ENCODE results near the gene ST6GALNAC5.
"Not testable (repeated sequence)": the region's sequence is repeated elsewhere in the genome, so short reads cannot be mapped to it uniquely, and the experiment has no call there.

ST6GALNAC5 gene

DNA sequence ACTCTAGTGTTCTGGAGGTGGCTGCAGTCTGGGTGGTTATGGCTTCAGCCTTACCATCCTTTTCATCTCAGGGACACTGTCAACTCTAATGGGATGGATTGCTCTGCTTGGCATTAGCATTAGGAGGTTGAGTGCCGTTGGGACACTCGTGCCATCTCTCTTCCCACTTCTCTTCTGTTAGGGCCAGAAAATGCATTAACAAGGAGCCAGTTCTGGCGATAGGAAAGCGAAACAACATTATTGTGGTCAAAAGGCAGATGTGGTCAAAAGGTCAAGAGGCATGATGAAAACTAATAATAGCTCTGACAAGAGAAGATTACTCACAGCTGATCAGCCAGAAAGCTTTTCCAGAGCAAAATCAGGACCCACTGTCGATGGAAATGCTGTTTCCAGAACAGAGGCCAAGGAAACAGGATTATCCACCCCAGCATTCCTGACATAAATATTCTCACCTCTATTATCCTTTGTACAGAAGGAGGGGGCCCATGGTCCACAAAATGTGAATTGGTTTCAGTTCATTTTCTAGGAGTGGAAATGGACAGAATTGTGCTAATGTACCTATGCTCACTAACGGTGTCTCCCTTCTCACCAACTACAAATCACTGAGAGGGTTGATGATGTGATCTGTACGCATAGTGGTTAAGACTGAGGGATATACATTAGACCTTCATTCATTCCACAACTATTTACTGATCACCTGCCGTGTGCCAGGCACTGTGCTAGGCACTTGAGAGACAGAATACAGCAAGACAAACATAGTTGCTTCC, 72.0 kb downstream of the ST6GALNAC5 start:
- DNase-seq: peak; percentile 22

DNA sequence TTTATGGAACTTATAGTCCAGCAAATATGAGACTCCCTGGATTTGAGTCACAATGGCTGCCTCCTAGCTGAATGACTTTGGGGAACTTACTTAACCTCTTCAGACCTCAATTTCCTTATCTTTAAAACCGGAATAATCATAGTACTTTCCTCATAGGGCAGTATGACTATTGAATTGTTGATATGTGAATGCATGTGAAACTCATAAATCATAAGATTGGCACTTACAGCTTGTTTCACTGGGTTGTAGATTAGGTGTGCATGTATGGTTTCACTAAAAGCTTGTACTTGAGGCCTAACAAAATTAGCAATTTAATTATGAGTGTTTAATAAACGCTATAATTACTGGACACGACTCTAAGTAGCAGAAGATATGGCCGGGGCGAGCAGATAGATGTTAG, 72.5 kb downstream of the ST6GALNAC5 start:
- DNase-seq: no peak

DNA sequence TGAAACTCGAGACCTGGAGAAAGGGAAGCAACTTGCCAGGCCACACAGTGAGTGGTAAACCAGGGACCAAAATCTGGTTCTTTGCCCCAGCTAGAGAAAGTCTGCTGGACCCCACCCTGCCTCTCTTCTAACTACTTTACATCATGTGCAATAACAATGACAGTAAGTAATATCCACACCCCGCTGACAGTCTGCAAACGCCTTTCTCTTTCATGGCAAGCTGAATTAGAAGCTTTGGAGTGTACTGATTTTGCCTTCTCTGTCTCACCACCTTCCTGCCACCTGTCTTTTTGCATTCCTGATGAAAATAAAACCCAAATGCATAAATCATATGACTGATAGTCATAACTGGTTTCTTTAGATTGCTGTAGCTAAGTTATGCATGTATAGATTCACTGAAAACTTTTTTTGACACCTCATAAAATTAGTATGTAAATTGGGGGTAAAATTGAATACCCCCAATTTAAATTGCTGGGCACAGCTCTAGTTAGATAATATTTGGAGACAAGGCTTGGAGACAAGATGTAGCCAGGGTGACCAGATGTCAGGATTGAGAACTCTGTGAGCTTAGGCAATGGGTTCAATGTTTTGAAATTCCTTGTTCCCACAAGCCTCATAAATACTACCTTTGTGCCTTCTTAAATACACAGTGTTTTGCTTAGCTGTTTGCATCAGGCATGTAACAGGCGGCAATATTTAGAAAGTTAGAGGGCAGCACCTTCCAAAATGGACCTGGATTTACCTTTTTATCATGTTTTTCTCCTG, 73.5 kb downstream of the ST6GALNAC5 start:
- DNase-seq: no peak

DNA sequence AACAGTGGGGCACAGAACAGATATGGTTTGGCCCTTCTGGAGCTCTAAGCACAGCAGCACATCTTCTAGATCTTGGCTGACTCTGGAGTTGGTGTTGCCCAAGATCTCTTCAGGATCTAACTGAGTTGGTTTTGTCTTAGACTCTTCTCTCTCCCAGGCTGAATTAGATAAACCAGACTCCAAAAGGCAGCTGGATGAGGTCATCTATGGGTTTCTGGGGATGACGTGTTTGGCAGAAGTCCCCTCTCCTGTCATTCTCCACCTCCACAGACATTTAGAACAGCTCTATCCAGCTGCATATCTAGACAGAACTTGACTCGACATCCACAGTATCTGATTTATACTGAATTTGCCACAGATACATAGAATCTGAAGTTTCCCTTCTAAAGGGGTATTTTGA, 75.3 kb downstream of the ST6GALNAC5 start:
- DNase-seq: no peak

DNA sequence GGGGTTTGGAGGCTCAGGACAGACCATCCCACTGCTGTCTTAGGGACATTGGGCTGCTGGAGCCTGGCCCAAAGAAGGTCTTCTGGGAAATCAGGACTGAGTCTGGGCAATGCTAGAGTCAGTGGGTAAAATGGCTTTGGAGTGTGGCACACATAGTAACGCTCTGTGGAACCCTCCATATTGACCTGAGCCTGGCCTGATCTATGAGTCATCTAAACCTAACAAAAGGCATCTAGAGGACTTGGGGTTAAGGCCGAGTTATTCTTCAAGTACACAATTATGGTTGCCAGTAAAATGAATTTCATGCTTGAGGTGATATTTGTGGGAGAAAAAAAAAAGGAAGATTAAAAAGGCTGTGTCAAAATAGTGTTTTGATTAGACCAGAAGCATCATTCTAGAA, 77.7 kb downstream of the ST6GALNAC5 start:
- DNase-seq: peak; percentile 11

DNA sequence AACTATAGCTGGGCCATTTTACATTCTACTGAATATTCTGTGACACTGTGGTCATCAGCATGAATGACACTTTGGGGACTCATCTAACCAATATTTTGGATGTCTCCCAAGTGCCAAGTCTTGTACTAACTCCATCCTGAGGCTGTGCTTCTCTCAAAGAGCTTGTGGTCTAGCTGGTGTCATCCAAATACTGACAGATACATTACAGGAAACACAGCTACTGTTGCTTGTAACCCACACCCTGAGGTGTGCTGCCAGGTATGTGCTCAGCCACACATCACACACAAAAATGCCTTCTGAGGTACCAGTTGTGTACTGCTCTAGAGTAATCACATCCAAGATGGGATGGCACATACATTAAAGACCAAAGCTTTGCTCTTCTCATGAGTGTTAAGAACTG, 81.6 kb downstream of the ST6GALNAC5 start:
- DNase-seq: no peak

DNA sequence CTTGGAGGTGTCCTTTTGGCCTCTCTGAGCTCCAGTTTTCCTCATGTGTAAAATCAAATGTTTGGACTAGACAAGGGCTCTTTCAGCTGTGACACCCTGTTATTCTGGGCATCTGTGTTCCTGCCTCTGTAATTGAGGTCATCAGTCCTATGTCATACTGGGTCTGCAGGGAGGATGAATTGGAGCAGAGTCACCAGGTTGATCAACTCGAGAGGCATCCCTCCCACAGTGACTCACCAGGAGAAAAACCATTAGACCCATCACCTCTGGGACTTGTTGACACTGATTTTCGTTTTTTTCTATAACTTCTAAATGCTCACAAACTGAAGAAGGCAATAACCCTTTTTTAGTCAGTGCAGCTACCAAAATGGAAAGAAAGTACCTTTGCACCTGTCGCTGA, 82.2 kb downstream of the ST6GALNAC5 start:
- DNase-seq: peak; percentile 71

DNA sequence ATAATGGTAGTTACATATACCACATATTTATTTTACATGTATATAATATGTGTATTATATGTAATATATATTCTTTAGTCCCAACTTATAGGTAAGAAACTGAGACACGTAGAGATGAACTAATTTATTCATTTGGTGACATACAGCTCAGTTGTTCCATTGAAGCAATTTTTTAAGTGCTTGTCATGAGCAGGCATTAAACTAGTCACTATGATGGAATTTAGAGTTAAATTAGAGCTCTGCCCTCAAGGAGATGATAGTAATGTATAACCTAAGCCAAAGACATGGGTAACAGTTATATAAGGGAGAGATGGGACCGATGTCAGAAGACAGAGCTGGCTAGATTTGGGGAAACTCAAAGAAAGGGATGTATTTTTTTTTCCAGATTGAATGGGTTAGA, 83.0 kb downstream of the ST6GALNAC5 start:
- DNase-seq: peak; percentile 3

DNA sequence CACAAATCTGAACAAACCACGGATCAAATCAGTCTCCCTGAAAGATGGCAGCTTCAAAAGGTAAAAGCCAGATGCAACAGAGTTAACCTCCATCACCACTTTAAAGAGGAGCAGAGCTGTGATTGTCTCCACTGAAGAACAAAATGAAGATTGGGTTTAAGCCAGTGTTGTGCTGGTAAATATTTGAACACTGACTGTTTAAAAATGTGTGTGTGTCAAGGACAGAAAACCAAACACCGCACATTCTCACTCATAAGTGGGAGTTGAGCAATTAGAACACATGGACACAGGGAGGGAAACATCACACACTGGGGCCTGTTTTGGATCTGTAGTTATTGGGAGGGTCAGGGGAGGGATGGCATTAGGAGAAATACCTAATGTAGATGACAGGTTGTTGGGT, 83.9 kb downstream of the ST6GALNAC5 start:
- DNase-seq: no peak

DNA sequence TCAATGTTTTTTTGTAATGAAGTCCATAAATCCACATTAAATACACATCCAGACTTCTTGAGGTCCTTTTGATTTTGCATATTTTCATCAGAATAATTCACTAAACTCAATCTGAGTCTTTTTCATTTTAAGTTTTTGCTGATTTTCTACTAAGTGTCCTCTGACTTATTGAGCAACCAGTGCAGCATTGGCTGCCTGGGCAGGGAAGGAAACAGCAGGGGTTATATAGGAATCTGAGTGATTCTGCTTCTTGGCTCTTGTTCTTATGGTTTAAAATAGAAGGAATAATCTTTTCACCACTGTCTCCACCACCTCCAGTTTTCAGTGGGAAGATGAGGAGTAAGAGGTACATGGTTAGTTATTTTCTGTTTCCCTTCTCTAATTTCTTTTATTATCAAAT, 88.4 kb downstream of the ST6GALNAC5 start:
- no peak for DNase-seq

DNA sequence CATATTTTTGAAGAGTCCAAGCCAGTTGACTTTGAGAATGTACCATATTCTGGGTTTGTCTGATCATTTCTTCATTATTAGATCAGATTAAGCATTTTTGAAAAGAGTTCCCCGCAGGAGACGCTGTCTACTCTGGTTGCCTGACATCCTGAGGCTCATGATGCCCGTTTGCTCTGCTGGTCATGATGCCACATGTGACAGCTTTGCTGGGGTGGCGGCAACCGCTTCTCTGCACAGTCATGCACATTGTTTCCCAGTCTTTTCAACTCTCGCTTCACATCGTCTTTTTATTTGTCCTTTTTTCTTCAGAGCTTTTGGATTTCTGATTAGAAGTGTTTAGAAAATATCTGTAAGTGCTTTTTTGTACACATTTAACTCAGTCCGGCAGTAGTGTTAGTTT, 90.7 kb downstream of the ST6GALNAC5 start:
- no peak for DNase-seq

DNA sequence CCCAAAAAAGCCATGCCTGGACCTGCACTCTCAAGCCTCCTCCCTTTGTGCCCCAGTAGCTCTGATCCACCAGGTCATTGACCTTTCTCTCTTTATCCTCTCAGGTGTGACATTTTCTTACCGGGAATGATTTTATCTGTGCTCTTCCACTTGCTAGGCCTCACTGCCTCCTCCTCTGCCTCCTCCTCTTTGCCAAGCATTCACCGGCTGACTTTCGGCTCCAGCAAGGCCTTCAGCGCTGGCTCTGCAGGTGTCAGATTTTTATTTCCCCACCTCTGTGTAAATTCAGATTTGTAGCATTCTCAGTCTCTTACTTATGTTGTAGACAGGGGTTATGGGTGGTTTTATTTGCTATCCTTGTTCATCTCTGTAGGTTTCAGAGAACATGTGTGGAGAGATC, 91.5 kb downstream of the ST6GALNAC5 start:
- no peak for DNase-seq

DNA sequence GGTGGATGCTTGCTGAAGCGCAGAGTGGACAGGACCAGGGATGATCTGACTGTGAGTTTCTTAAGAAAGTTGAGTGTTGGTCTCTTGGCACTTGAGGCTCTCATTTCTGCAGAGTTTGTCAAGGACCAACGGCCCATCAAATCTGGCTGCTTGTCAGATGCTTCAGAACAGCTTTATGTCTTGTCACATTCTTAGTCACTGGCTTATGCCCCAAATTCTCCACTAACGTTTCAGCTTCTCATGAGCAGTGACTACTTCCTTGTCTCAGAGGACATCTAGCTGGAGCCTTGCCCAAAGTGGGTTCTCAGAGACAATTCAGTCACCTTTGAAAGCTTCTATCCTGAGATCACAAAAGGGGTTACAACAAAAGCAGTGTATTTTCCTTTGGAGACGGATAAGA, 92.3 kb downstream of the ST6GALNAC5 start:
- DNase-seq: no peak

DNA sequence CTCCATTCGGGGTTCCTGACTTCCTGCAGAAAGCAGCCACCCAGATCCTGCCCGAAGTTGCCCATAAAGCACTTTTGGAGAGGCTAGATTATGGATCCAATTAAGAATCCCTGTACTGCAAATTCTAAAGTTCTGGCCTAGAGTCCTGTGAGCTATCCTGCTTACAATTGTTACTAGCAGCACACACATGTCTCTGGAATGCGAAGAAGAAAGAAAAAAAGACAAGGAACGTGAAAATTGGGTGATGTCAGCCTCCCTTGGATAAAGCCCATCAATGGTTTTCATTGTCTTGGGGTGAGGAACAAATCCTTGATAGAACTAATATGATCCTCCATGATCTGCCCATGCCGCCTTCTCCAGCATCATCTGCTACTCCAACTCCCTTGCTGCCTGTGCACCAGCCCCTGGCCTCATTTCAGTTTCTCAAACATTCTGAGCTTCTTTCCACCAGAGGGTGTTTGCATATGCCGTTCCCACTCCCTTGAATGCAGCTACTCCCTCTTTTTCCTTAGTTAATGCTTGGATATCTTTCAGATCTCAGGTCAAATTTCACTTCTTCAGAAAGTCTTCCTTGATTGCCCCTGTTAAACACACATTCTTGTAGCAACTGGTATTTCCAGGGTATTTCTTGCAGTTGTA, 94.0 kb downstream of the ST6GALNAC5 start:
- DNase-seq: no peak

DNA sequence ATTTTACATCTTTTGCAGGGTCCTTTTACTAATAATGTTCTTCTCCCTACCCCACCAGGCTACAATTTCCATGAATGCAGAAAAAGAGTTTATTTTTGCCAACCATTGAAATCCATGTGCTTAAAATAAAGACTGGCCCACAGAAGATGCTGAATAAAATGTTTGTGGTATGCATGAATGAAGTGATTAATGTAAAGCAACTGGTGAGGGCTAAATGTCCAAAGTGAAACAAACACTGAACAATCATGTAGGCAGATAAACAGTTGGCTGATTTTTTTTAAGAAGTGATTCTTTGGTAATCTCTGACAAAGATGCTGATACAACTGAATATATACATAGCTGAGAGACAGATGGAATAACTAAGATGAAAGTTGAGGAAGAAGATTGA, 94.5 kb downstream of the ST6GALNAC5 start:
- DNase-seq: no peak

DNA sequence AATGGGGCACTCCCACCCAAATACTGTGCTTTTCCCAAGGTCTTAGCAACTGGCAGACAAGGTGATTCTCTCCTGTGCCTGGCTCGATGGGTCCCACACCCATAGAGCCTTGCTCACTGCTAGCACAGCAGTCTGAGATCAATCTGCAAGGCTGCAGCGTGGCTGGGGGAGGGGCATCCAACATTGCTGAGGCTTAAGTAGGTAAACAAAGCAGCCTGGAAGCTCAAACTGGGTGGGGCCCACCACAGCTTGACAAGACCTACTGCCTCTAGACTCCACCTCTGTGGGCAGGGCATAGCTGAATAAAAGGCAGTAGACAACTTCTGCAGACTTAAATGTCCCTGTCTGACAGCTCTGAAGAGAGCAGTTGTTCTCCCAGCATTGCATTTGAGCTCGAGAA, 114.0 kb downstream of the ST6GALNAC5 start:
- DNase-seq: not testable (repeated sequence)

DNA sequence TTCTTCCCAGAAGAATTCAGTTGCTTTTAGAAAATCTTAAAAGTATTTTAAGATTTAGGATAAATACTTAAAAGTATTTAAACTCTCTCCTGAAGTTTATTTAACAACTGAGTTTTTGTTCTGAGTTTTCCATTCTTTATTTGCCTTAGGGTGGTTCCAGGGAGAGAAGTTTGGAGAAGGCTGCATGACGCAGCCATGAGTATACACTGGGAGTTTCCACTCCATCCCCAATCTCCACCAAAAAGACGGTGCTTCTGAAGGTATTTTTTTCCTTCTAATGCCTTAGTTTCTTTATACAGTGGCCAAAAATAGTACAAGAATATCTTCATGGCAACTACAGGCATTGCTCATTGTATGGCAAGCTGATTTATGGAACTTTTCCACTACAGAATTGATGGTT, 122.7 kb downstream of the ST6GALNAC5 start:
- no peak for DNase-seq

DNA sequence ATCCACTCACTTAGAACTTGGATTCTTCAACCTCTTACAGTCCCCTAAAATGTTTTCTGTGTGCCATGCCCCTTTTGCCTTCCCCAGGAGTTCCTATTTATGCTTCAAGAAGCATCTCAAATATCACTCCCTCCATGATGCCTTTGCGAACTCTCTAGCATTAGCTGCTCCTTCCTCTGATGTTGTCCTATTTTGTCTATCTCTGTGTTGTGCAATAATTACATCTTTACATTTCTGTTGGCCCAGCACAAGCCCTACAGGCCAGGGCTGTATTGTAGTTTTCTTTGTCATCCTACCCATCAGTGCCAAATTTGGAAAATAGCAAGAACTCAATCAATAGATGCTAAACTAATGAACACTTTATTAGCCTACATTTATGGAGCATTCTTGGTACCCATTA, 125.8 kb downstream of the ST6GALNAC5 start:
- no peak for DNase-seq

DNA sequence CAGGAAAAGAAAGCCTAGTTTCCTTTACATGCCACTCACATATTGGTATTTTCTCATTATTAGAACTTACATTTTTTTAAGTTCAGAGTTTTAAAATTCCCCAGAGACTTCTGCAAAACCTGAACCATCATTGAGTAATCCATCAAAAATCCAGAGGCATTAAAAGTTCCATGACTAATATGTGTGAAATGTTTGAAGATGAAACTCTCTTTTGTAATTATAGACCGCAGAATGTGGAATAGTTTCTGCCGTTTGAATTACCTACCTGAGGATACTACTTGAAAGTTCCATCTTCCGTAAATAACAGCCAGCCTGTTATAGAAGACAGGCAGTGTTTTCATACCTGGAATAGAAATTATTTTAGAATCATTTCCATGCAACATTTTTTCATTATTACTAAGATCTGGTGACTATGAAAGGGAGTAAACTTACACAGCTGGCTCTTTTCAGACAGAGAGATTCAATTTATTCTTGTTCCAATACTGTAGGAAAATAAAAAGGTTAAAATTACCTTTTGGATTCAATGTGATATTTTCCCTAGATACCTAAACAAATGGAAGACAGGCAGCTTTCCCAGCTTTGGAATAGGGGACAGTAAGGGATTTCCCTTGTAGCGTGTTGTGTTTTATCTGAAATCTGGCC, 131.4 kb downstream of the ST6GALNAC5 start:
- DNase-seq: peak; percentile 81

DNA sequence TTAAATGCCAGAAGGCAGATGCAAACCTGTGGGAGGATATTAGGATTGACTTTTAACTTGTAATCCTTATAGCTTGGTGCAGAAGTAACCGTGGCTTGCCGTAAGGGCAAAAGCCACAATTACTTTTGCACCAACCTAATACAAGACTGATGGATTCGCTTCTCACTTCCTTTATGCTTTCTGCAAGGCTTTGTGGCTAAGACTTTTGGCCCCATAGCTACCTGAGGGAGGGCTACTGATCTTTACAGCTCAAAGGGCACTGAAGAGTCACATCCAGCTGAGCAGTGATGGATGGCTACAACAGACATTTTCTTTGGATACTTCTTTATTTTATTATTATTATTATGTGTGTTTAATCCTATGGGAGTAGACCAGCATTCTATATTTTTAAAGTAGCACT, 140.4 kb downstream of the ST6GALNAC5 start:
- DNase-seq: no peak

DNA sequence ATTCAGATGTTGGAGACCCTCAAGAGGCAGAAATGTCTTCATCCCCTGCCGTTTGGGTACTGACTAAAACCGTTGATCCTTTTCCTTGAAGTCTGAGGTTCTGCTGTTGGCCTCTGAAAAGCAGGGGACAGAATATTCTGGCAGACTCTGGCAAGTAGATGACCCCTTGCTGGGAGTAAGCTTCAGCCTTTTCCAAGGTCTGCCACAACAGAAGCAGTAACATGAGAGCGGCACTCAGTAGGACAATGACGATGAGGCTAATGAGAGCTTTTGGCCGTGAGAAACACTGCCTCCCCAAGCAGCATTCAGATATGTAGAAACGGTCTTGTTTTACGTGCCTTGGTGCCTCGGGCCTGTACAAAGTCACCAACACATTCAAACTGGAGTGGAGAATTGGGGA, 143.7 kb downstream of the ST6GALNAC5 start:
- no peak for DNase-seq

DNA sequence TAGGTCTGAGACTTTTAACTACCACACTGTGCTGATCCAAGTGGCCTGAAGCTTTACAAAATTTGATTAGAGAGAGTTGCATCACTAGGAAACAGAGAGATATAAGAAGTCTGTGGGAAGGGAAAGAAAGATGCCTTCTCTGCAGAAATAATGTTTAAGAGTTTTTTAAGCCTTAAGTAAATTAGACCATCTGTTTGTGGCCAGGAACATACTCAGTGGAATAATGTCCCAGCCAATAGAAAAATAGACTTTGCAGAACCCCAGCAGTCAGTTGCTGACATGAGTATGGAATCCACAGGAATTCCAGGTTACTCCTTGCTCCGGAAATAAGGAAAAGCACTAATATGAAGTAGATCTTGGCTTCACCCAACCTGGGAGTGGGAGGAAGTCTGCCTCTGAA, 144.8 kb downstream of the ST6GALNAC5 start:
- no peak for DNase-seq

DNA sequence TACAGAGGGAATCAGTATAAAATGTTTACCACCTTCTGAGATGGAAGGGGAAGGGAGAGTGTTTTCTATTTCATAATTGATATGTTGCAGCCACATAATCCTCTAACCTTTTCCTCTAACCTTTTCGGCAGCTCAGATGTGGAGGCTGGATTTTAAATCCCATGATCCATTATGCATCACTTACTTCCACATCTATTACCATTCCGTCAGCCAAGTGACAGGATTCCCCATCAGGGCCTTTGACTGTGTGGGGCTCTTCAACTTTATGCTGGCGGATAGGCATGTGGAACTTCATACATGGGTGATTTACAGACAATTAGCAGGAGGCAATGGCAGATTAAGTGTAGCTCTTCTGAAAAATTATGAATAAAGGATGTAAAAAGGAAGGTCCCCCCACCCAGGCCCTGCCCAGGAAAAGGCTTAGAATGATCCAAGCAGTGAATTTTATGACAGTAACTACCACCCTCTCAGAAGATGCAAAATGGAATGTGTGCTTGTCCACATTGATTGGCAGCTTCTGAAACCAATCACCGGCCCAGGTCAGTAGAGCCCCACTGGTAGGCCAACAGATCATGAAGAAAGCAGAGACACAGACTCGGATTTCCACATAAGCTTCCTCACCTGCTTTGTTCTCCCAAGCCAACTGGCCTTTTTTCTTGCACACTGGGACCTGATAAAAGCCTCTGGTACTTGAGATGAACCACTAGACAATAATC, 147.0 kb downstream of the ST6GALNAC5 start:
- DNase-seq: no peak

Measured in kidney glomerular epithelial cell (primary cell).